Nephron (organoid): ENCODE measurements around the gene FAM20C.

ENCODE experiments used
- H3K27ac Mint-ChIP-seq, 3 experiments: 2 replicates each; pipeline ENCODE4 v1.8.0; 2020; ENCODE audit warnings: mixed read lengths in 3 of 3, mild to moderate bottlenecking in 2 of 3, moderate library complexity in 1 of 3
- H3K27me3 Mint-ChIP-seq: 2 replicates; pipeline ENCODE4 v1.8.0; 2021; ENCODE audit warnings: low read depth, mild to moderate bottlenecking, moderate library complexity, mixed read lengths
- H3K36me3 Mint-ChIP-seq: 2 replicates; pipeline ENCODE4 v1.8.0; 2020; ENCODE audit warnings: low read depth, mixed read lengths
- H3K4me1 Mint-ChIP-seq: 2 replicates; pipeline ENCODE4 v1.8.0; 2020; ENCODE audit warnings: mixed read lengths
- H3K4me3 Mint-ChIP-seq, 3 experiments: 2 replicates each; pipeline ENCODE4 v1.8.0; 2020; ENCODE audit warnings: mild to moderate bottlenecking in 3 of 3, mixed read lengths in 3 of 3, moderate library complexity in 2 of 3
- H3K9me3 Mint-ChIP-seq: 2 replicates; pipeline ENCODE4 v1.8.0; 2020; ENCODE audit warnings: mixed read lengths
- TF ChIP-seq, protein P1 (sequence below), 3 experiments: fragments of 200-600 bp; sonication (generic); IDR thresholded peaks; one replicate each; pipeline ENCODE4 v1.5.0; 2021; ENCODE audit warnings: antibody characterized with exemption in 3 of 3; ENCODE audit not compliant: unreplicated experiment in 3 of 3

The FAM20C gene

DNA sequence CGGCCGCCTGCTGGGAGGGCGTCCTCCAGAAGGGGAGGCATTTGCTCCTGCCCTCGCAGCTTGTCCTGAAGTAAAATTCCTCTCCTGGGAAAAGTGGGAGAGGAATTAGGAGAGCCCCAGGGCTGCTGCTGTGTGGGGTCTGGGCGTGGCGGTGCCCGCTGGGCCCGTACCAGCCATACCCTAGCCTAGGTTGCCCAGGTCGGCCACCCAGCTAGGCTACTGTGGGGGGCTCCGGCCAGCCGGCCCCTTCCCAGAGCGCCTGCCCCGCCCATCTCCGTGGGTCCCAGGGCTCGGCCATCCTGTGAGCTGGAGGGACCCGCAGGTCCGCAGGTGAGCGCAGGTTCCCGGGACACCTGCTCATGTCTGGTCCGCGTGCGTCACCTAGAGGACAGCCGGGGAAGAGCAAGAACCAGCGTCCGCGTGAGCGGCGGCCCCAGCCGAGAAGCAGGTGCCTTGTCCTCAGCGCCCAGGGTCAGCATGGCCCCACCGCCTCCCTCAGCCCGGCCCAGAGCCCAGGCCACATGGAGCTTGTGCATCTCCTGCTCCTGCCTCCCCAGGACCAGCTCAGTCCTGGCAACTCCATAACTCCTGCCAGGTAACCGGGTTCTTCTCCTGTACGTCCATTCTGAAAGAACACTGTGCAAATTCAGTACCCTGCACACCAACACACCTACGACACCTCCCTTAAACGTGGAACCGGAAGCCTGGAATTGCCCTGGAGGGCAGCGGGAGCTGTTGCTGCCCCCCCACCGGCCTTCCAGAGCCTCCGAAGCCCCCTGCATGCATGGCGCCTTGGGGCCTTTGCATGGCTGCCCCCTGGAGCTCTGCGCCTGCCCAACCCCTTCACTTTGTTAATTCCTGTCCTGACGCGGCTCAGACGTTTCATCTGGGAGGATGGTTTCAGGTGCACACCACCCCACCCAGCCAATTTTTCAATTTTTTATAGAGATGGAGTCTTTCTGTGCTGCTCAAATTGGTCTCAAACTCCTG, 74.8 kb downstream of the FAM20C start:
- H3K27ac Mint-ChIP-seq, result no peak overlapping the region
- peaks cover 10% of the 10 kb centered on the region for H3K27me3 Mint-ChIP-seq
- H3K36me3 Mint-ChIP-seq, result peaks cover 9% of the 10 kb centered on the region
- no peak overlapping the region for H3K4me3 Mint-ChIP-seq
- peaks cover 24% of the 10 kb centered on the region for H3K9me3 Mint-ChIP-seq
- H3K4me1 Mint-ChIP-seq, result peaks cover 15% of the 10 kb centered on the region
- TF ChIP-seq, protein P1, sequence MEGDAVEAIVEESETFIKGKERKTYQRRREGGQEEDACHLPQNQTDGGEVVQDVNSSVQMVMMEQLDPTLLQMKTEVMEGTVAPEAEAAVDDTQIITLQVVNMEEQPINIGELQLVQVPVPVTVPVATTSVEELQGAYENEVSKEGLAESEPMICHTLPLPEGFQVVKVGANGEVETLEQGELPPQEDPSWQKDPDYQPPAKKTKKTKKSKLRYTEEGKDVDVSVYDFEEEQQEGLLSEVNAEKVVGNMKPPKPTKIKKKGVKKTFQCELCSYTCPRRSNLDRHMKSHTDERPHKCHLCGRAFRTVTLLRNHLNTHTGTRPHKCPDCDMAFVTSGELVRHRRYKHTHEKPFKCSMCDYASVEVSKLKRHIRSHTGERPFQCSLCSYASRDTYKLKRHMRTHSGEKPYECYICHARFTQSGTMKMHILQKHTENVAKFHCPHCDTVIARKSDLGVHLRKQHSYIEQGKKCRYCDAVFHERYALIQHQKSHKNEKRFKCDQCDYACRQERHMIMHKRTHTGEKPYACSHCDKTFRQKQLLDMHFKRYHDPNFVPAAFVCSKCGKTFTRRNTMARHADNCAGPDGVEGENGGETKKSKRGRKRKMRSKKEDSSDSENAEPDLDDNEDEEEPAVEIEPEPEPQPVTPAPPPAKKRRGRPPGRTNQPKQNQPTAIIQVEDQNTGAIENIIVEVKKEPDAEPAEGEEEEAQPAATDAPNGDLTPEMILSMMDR (IDR thresholded peaks at IDR 0.05; ENCODE audit: unreplicated experiment in 3 of 3), result peak in 1 of 3 experiments; percentile 29

DNA sequence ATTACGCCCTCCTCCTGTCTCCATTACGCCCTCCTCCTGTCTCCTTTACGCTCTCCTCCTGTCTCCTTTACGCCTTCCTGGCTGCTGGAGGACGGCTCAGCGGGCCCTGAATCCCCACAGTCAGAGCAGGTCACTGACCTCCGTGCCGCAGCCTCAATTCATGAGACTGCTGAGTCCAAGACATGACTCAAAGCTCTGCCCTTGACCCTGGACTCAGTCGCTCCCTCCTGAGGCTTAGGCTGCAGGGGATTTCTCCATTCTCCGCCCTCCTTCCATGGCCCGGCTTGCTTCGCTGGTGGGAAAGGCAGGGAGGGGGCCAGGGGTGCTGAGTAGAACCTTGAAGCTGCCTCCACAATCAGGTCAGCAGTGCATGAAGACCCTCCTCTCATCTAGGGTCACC, 76.6 kb downstream of the FAM20C start:
- no peak overlapping the region for H3K27ac Mint-ChIP-seq
- H3K4me3 Mint-ChIP-seq, result no peak overlapping the region
- H3K27me3 Mint-ChIP-seq, result peaks cover 14% of the 10 kb centered on the region
- H3K4me1 Mint-ChIP-seq, result peaks cover 15% of the 10 kb centered on the region
- peaks cover 33% of the 10 kb centered on the region for H3K9me3 Mint-ChIP-seq
- peaks cover 7% of the 10 kb centered on the region for H3K36me3 Mint-ChIP-seq
- TF ChIP-seq, protein P1 (IDR thresholded peaks at IDR 0.05; ENCODE audit: unreplicated experiment in 3 of 3), result no peak

DNA sequence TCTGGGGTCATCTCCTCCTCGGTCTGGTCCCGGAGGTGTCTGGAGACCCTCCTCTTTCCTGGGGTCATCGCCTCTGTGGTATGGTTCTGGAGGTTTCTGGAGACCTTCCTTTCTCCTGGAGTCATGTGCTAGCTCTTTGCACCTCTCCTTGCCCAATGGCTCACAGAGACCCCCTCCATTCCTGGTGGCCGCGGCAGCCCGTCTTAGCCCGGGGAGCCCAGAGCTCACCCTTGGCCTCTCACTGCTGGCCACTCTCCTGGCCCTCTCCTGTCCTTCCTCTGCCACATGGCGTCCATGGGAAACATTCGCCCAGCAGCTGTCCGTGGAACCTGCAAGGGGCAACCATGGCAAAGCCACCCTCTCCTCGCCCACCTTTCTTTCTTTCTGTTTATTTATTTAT, 77.3 kb downstream of the FAM20C start:
- H3K27me3 Mint-ChIP-seq, result peaks cover 14% of the 10 kb centered on the region
- no peak overlapping the region for H3K4me3 Mint-ChIP-seq
- H3K27ac Mint-ChIP-seq, result no peak overlapping the region
- TF ChIP-seq, protein P1 (IDR thresholded peaks at IDR 0.05; ENCODE audit: unreplicated experiment in 3 of 3), result no peak
- H3K36me3 Mint-ChIP-seq, result peaks cover 7% of the 10 kb centered on the region
- peaks cover 40% of the 10 kb centered on the region for H3K9me3 Mint-ChIP-seq
- H3K4me1 Mint-ChIP-seq, result peaks cover 10% of the 10 kb centered on the region

DNA sequence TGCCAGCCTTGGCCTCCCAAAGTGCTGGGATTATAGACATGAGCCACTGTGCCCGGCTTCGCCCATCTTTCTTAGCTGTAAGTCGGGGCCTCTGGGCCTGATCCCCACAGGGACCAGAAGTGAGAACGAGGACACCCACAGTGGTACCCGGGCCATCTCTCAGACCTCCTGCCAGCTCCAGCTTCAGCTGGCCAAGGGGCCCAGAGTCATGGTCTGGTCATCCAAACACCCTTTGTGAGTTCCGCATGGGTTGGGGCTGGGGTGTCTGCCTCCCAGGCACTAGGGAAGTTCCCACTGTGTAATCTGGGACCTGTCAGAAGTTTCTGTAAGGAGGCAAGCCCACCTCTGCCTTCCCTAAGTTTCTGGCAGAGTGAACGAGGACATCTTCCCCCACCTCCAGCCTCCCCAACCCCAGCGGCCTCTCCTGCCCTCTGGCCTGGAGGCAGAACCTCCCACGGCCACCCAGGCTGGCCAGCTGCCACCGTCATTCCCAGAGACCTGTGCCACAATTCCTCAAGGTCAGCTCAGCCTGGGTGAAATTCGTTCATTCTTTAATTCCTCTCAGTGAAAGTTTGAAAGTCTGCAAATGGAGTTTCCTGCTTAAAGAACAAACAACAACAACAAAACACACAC, 78.1 kb downstream of the FAM20C start:
- TF ChIP-seq, protein P1 (IDR thresholded peaks at IDR 0.05; ENCODE audit: unreplicated experiment in 3 of 3), result no peak
- Mint-ChIP-seq H3K36me3 (peaks cover 7% of the 10 kb centered on the region), H3K4me1 (peaks cover 3% of the 10 kb centered on the region), H3K27ac (no peak overlapping the region), H3K27me3 (peaks cover 14% of the 10 kb centered on the region), H3K4me3 (no peak overlapping the region), H3K9me3 (peaks cover 47% of the 10 kb centered on the region)

DNA sequence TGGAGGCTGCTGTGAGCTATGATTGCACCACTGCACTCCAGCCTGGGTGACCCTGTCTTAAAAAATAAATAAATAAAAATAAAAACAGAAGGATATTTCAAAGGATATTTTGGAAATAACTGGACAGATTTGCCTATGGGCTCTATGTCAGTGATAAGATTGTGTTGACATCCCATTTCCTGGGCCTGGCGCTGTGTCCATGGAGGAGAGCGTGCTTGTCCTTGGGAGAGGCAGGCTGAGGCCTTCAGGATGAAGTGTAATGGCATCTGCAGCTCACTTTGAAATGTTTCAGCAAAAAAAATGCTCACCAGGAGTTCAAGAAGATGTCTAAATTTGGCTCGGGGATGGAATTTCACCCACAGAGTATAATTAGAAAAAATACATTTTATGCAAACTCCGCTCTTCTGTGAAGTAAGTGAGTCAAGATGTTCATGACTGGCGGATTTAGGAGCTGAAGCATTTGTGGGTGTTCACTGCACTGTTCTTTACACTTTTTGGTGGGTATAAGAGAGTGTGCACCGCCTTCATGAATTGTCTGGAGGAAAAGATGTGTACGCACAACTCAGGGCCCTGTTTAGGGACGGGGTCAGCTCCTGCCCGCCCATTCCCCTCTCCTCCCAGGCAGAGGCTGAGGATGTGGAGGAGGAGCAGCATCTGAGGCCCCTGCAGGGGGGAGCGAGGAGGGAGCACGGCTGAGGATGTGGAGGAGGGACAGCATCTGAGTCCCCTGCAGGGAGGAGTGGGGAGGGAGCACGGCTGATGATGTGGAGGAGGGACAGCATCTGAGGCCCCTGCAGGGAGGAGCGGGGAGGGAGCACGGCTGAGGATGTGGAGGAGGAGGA, 79.1 kb downstream of the FAM20C start:
- Mint-ChIP-seq H3K4me1 (no peaks in the 10 kb centered on the region), H3K27me3 (peaks cover 10% of the 10 kb centered on the region), H3K4me3 (no peak overlapping the region), H3K9me3 (peaks cover 50% of the 10 kb centered on the region), H3K27ac (no peak overlapping the region), H3K36me3 (peaks cover 7% of the 10 kb centered on the region)
- TF ChIP-seq, protein P1 (IDR thresholded peaks at IDR 0.05; ENCODE audit: unreplicated experiment in 3 of 3), result no peak
